Activated CD4-positive, alpha-beta T cell treated with anti-CD3 and anti-CD28 coated beads, Interleukin-2, amount 10 ng/mL, durations not matched to agents 24 days and 14 days (primary cell): ENCODE data around the gene RAB40C. TPM values are rescaled to one million over a fixed set of nuclear protein-coding genes. Genes with fewer than 3 reads are reported as not detected.

Experiments used
- DNase-seq: peaks from one replicate; pipeline ENCODE4 v3.0.0; 2022
- H3K27ac Mint-ChIP-seq: one replicate; pipeline ENCODE4 v1.8.0; 2022; ENCODE audit warnings: mild to moderate bottlenecking, mixed read lengths
- H3K27me3 Mint-ChIP-seq: one replicate; pipeline ENCODE4 v1.8.0; 2022; ENCODE audit warnings: mixed read lengths
- H3K36me3 Mint-ChIP-seq: one replicate; pipeline ENCODE4 v1.8.0; 2022; ENCODE audit warnings: low read depth, mild to moderate bottlenecking, mixed read lengths
- H3K4me1 Mint-ChIP-seq: one replicate; pipeline ENCODE4 v1.8.0; 2021; ENCODE audit warnings: mixed read lengths
- H3K4me3 Mint-ChIP-seq: one replicate; pipeline ENCODE4 v1.8.0; 2022; ENCODE audit warnings: mild to moderate bottlenecking, moderate library complexity, mixed read lengths
- H3K9me3 Mint-ChIP-seq: one replicate; pipeline ENCODE4 v1.8.0; 2021; ENCODE audit warnings: mixed read lengths
- intact Hi-C: fragments of 100-400 bp; cut with micrococcal nuclease; formaldehyde crosslinking; loops from one replicate; pipeline ENCODE4 v1.15.1; 2023
- total RNA-seq: library from RNA; stranded (reverse); gene quantifications from 2 replicates; pipeline ENCODE4 v1.2.3, GENCODE V29; 2022

The RAB40C gene
- total RNA-seq, 1 donor from 2014 or later: 16.5 TPM

GRCh38 chr16:585351-585750, 4.5 kb upstream of the RAB40C start:
- DNase-seq: no peak
- H3K4me3 Mint-ChIP-seq: no peak overlapping the region
- peaks cover 5% of the 10 kb centered on the region for H3K36me3 Mint-ChIP-seq
- no peak overlapping the region for H3K27ac Mint-ChIP-seq
- no peaks in the 10 kb centered on the region for H3K9me3 Mint-ChIP-seq
- intact Hi-C loops: no loop called here
- peaks cover 3% of the 10 kb centered on the region for H3K4me1 Mint-ChIP-seq
- H3K27me3 Mint-ChIP-seq: no peaks in the 10 kb centered on the region

- Mint-ChIP-seq H3K9me3 (no peaks in the 10 kb centered on the region), H3K27me3 (no peaks in the 10 kb centered on the region), H3K4me1 (peaks cover 10% of the 10 kb centered on the region), H3K36me3 (peaks cover 7% of the 10 kb centered on the region), H3K27ac (no peak overlapping the region), H3K4me3 (no peak overlapping the region)
- intact Hi-C loops: no loop called here
- DNase-seq: no peak
Observed at GRCh38 chr16:586047-586644, 3.7 kb upstream of the RAB40C start.

GRCh38 chr16:586645-587590, 2.9 kb upstream of the RAB40C start:
- H3K4me3 Mint-ChIP-seq: peak overlapping the region; percentile 95
- intact Hi-C loops: no loop called here
- H3K4me1 Mint-ChIP-seq: peaks cover 12% of the 10 kb centered on the region
- H3K9me3 Mint-ChIP-seq: no peaks in the 10 kb centered on the region
- H3K36me3 Mint-ChIP-seq: peaks cover 7% of the 10 kb centered on the region
- no peak for DNase-seq
- H3K27me3 Mint-ChIP-seq: no peaks in the 10 kb centered on the region
- peak overlapping the region; percentile 91 for H3K27ac Mint-ChIP-seq

- H3K9me3 Mint-ChIP-seq: no peaks in the 10 kb centered on the region
- no peaks in the 10 kb centered on the region for H3K27me3 Mint-ChIP-seq
- peak; percentile 89 for DNase-seq
- H3K4me3 Mint-ChIP-seq: peak overlapping the region; percentile 95
- H3K27ac Mint-ChIP-seq: peak overlapping the region; percentile 98
- H3K36me3 Mint-ChIP-seq: peaks cover 7% of the 10 kb centered on the region
- intact Hi-C loops: loop anchor here (2.0 kb wide), 1 partner anchor 60 kb away; the partner anchor contains the start of gene WDR90
- peaks cover 16% of the 10 kb centered on the region for H3K4me1 Mint-ChIP-seq
Observed at GRCh38 chr16:588639-588888, 1.3 kb upstream of the RAB40C start.

- intact Hi-C loops: loop anchor here (1.0 to 2.0 kb wide), 5 partner anchors 20 to 164 kb away; partner anchors contain the start of genes CAPN15, METTL26, PIGQ and RAB11FIP3
- DNase-seq: peak; percentile 99
- peaks cover 17% of the 10 kb centered on the region for H3K4me1 Mint-ChIP-seq
- H3K27me3 Mint-ChIP-seq: no peaks in the 10 kb centered on the region
- peaks cover 7% of the 10 kb centered on the region for H3K36me3 Mint-ChIP-seq
- H3K4me3 Mint-ChIP-seq: peak overlapping the region; percentile 95
- peak overlapping the region; percentile 100 for H3K27ac Mint-ChIP-seq
- H3K9me3 Mint-ChIP-seq: no peaks in the 10 kb centered on the region
Observed at GRCh38 chr16:588889-589657, 793 bp upstream of the RAB40C start.

- peaks cover 9% of the 10 kb centered on the region for H3K36me3 Mint-ChIP-seq
Observed at GRCh38 chr16:590188-590814, 435 bp downstream of the RAB40C start.

GRCh38 chr16:590815-591200, 942 bp downstream of the RAB40C start:
- H3K9me3 Mint-ChIP-seq: no peaks in the 10 kb centered on the region
- H3K27ac Mint-ChIP-seq: peak overlapping the region; percentile 79
- peaks cover 9% of the 10 kb centered on the region for H3K36me3 Mint-ChIP-seq
- intact Hi-C loops: no loop called here
- peaks cover 19% of the 10 kb centered on the region for H3K4me1 Mint-ChIP-seq
- DNase-seq: no peak
- H3K27me3 Mint-ChIP-seq: no peaks in the 10 kb centered on the region
- peak overlapping the region; percentile 92 for H3K4me3 Mint-ChIP-seq

More at GRCh38 chr16:590188-590814, 435 bp downstream of the RAB40C start:
- Mint-ChIP-seq H3K27ac (peak overlapping the region; percentile 79), H3K4me1 (peaks cover 19% of the 10 kb centered on the region), H3K9me3 (no peaks in the 10 kb centered on the region), H3K27me3 (no peaks in the 10 kb centered on the region), H3K4me3 (peak overlapping the region; percentile 92)
- intact Hi-C loops: no loop called here
- DNase-seq: no peak

- peaks cover 21% of the 10 kb centered on the region for H3K4me1 Mint-ChIP-seq
- H3K4me3 Mint-ChIP-seq: peak overlapping the region; percentile 92
- H3K27me3 Mint-ChIP-seq: no peaks in the 10 kb centered on the region
- H3K9me3 Mint-ChIP-seq: no peaks in the 10 kb centered on the region
- DNase-seq: peak; percentile 58
- peaks cover 11% of the 10 kb centered on the region for H3K36me3 Mint-ChIP-seq
- H3K27ac Mint-ChIP-seq: peak overlapping the region; percentile 79
- intact Hi-C loops: no loop called here
Observed at GRCh38 chr16:591231-591630, 1.4 kb downstream of the RAB40C start.

GRCh38 chr16:591892-592517, 2.1 kb downstream of the RAB40C start:
- Mint-ChIP-seq H3K9me3 (no peaks in the 10 kb centered on the region), H3K4me1 (peaks cover 21% of the 10 kb centered on the region), H3K27ac (no peak overlapping the region), H3K4me3 (peak overlapping the region; percentile 92), H3K27me3 (no peaks in the 10 kb centered on the region), H3K36me3 (peaks cover 14% of the 10 kb centered on the region)
- intact Hi-C loops: no loop called here
- no peak for DNase-seq

GRCh38 chr16:592518-593306, 2.8 kb downstream of the RAB40C start:
- intact Hi-C loops: no loop called here
- H3K9me3 Mint-ChIP-seq: no peaks in the 10 kb centered on the region
- no peak overlapping the region for H3K4me3 Mint-ChIP-seq
- H3K27ac Mint-ChIP-seq: no peak overlapping the region
- H3K27me3 Mint-ChIP-seq: no peaks in the 10 kb centered on the region
- peaks cover 13% of the 10 kb centered on the region for H3K36me3 Mint-ChIP-seq
- DNase-seq: peak; percentile 54
- peaks cover 18% of the 10 kb centered on the region for H3K4me1 Mint-ChIP-seq

- peaks cover 11% of the 10 kb centered on the region for H3K36me3 Mint-ChIP-seq
- intact Hi-C loops: no loop called here
- H3K4me3 Mint-ChIP-seq: no peak overlapping the region
- no peaks in the 10 kb centered on the region for H3K9me3 Mint-ChIP-seq
- peaks cover 18% of the 10 kb centered on the region for H3K4me1 Mint-ChIP-seq
- no peak overlapping the region for H3K27ac Mint-ChIP-seq
- H3K27me3 Mint-ChIP-seq: no peaks in the 10 kb centered on the region
- no peak for DNase-seq
Observed at GRCh38 chr16:593406-593805, 3.5 kb downstream of the RAB40C start.

GRCh38 chr16:593807-594206, 3.9 kb downstream of the RAB40C start:
- H3K36me3 Mint-ChIP-seq: peaks cover 11% of the 10 kb centered on the region
- no peak overlapping the region for H3K4me3 Mint-ChIP-seq
- no peak for DNase-seq
- H3K9me3 Mint-ChIP-seq: no peaks in the 10 kb centered on the region
- intact Hi-C loops: no loop called here
- H3K4me1 Mint-ChIP-seq: peaks cover 18% of the 10 kb centered on the region
- H3K27me3 Mint-ChIP-seq: no peaks in the 10 kb centered on the region
- H3K27ac Mint-ChIP-seq: no peak overlapping the region
